RKO (cell line): ENCODE data around the gene PIK3C2A.
A peak's percentile ranks its signal among the peaks of the same experiment; 100 is the strongest.

ENCODE experiments used
- DNase-seq: peaks from one replicate; pipeline ENCODE4 v3.0.0-alpha.2; 2016; ENCODE audit warnings: low spot score

The PIK3C2A gene

GRCh38 chr11:17217401-17217800, 9.6 kb upstream of the PIK3C2A start:
- no peak for DNase-seq

GRCh38 chr11:17214338-17214737, 6.6 kb upstream of the PIK3C2A start:
- DNase-seq, result no peak

- no peak for DNase-seq
Measured at GRCh38 chr11:17211286-17211685, 3.5 kb upstream of the PIK3C2A start.

- no peak for DNase-seq
Measured at GRCh38 chr11:17209939-17210245, 2.1 kb upstream of the PIK3C2A start.

GRCh38 chr11:17208257-17208999, 642 bp upstream of the PIK3C2A start:
- peak; percentile 86 for DNase-seq

GRCh38 chr11:17206463-17206862, 1.3 kb downstream of the PIK3C2A start:
- peak; percentile 26 for DNase-seq

- DNase-seq, result peak; percentile 46
Measured at GRCh38 chr11:17197431-17197898, 10.3 kb downstream of the PIK3C2A start.

- DNase-seq, result no peak
Measured at GRCh38 chr11:17188675-17189074, 19.1 kb downstream of the PIK3C2A start.

GRCh38 chr11:17186932-17187692, 20.7 kb downstream of the PIK3C2A start:
- no peak for DNase-seq

- no peak for DNase-seq
Measured at GRCh38 chr11:17185938-17186337, 21.8 kb downstream of the PIK3C2A start.

GRCh38 chr11:17184882-17185587, 22.8 kb downstream of the PIK3C2A start:
- DNase-seq, result no peak

- no peak for DNase-seq
Measured at GRCh38 chr11:17183836-17184235, 23.9 kb downstream of the PIK3C2A start.

- no peak for DNase-seq
Measured at GRCh38 chr11:17179970-17180369, 27.8 kb downstream of the PIK3C2A start.

- no peak for DNase-seq
Measured at GRCh38 chr11:17173332-17173731, 34.5 kb downstream of the PIK3C2A start.

GRCh38 chr11:17171916-17172315, 35.9 kb downstream of the PIK3C2A start:
- no peak for DNase-seq

GRCh38 chr11:17171343-17171742, 36.4 kb downstream of the PIK3C2A start:
- no peak for DNase-seq

GRCh38 chr11:17169876-17170275, 37.9 kb downstream of the PIK3C2A start:
- DNase-seq, result no peak

GRCh38 chr11:17165247-17165890, 42.4 kb downstream of the PIK3C2A start:
- DNase-seq, result no peak

- no peak for DNase-seq
Measured at GRCh38 chr11:17164361-17165246, 43.2 kb downstream of the PIK3C2A start.

- no peak for DNase-seq
Measured at GRCh38 chr11:17163736-17164135, 44.0 kb downstream of the PIK3C2A start.

GRCh38 chr11:17163291-17163690, 44.5 kb downstream of the PIK3C2A start:
- no peak for DNase-seq
